ENCODE data around the gene PRKACG.

Gene PRKACG

DNA sequence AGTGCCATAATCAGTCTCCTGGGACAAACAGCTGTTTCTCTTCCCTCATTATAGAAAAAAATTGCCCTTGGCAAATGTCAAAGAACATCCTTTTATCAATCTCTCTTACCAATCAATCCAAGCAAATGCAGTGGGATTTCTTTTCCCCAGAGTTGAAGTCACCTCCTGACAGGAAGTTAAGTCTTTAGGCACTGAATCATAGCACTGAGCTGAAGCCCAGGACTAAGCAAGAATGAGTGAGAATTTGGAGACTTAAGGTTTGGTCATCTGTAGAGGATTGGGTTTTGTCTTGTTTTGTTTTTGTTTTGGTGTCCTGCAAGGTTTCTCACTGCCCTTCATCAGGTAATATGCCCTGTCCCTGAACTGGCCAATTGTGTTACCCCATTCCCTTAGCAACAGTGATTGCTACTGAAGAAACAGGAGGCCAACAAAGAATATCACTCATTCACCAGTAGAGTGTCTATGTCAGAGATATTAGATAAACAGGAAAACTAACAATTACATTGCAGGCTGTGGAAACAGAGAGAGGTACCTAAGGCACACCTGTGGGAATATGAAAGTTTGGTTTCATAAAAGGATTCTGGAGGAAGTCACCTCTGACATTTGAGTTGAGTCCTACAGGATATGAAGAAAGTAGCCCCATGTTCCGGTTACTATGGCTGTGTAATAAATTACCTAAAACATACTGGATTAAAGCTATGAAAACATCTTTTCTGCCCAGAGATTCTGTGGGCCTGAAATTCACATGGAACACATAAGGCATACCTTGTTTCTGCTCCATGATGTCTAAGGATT, 17.1 kb upstream of the PRKACG start:
- peaks cover 1% of the 10 kb centered on the region for H3K4me1 Mint-ChIP-seq
- peaks cover 5% of the 10 kb centered on the region for H3K9me3 Mint-ChIP-seq
- TF ChIP-seq, protein P1, sequence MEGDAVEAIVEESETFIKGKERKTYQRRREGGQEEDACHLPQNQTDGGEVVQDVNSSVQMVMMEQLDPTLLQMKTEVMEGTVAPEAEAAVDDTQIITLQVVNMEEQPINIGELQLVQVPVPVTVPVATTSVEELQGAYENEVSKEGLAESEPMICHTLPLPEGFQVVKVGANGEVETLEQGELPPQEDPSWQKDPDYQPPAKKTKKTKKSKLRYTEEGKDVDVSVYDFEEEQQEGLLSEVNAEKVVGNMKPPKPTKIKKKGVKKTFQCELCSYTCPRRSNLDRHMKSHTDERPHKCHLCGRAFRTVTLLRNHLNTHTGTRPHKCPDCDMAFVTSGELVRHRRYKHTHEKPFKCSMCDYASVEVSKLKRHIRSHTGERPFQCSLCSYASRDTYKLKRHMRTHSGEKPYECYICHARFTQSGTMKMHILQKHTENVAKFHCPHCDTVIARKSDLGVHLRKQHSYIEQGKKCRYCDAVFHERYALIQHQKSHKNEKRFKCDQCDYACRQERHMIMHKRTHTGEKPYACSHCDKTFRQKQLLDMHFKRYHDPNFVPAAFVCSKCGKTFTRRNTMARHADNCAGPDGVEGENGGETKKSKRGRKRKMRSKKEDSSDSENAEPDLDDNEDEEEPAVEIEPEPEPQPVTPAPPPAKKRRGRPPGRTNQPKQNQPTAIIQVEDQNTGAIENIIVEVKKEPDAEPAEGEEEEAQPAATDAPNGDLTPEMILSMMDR (IDR thresholded peaks at IDR 0.05; ENCODE audit: unreplicated experiment in 3 of 3) = no peak
- H3K27me3 Mint-ChIP-seq (ENCODE audit: low read depth) = peaks cover 4% of the 10 kb centered on the region
- H3K36me3 Mint-ChIP-seq (ENCODE audit: low read depth) = no peaks in the 10 kb centered on the region
- H3K4me3 Mint-ChIP-seq = no peak overlapping the region
- no peak overlapping the region for H3K27ac Mint-ChIP-seq

DNA sequence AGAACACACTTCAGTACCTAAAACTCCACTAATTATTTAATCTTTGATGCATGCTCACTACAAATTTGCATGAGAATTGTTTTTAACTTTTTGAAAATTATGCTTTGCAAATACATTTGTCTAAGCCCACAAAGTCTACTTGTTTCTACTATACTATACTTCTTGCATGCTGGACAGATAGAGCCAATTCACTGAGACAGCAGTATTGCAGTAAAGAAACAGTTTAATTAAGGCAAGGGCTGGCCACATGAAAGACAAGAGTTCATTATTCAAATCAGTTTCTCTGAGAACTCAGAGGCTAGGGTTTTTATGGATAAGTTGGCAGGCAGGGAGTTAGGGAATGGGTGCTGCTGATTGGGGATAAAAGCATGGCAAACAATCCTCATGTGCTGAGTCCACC, 15.6 kb upstream of the PRKACG start:
- TF ChIP-seq, protein P1 (IDR thresholded peaks at IDR 0.05; ENCODE audit: unreplicated experiment in 3 of 3) = no peak
- no peak overlapping the region for H3K4me3 Mint-ChIP-seq
- H3K27ac Mint-ChIP-seq = peak overlapping the region in 1 of 3 experiments; percentile 19
- no peaks in the 10 kb centered on the region for H3K4me1 Mint-ChIP-seq
- peaks cover 9% of the 10 kb centered on the region for H3K27me3 Mint-ChIP-seq (ENCODE audit: low read depth)
- H3K36me3 Mint-ChIP-seq (ENCODE audit: low read depth) = no peaks in the 10 kb centered on the region
- H3K9me3 Mint-ChIP-seq = peaks cover 5% of the 10 kb centered on the region

DNA sequence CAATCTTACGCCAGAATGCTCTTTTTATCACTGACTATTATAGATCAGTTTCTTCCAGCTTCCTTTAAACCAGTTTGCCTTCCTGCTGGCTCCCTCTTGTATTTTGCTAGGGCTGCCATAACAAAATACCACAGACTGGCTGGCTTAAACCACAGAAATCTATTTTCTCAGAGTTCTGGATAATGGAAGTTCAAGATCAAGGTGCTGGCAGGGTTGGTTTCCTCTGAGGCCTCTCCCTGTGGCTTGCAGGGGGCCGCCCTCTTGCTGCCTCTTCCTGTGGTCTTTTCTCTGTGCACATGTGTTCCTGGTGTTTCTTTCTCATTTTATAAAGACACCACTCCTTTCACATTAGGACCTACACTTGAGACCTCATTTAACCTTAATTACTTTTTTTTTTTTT, 14.8 kb upstream of the PRKACG start:
- no peaks in the 10 kb centered on the region for H3K4me1 Mint-ChIP-seq
- peaks cover 9% of the 10 kb centered on the region for H3K27me3 Mint-ChIP-seq (ENCODE audit: low read depth)
- H3K9me3 Mint-ChIP-seq = peaks cover 5% of the 10 kb centered on the region
- no peak overlapping the region for H3K27ac Mint-ChIP-seq
- no peaks in the 10 kb centered on the region for H3K36me3 Mint-ChIP-seq (ENCODE audit: low read depth)
- TF ChIP-seq, protein P1 (IDR thresholded peaks at IDR 0.05; ENCODE audit: unreplicated experiment in 3 of 3) = no peak
- H3K4me3 Mint-ChIP-seq = no peak overlapping the region

DNA sequence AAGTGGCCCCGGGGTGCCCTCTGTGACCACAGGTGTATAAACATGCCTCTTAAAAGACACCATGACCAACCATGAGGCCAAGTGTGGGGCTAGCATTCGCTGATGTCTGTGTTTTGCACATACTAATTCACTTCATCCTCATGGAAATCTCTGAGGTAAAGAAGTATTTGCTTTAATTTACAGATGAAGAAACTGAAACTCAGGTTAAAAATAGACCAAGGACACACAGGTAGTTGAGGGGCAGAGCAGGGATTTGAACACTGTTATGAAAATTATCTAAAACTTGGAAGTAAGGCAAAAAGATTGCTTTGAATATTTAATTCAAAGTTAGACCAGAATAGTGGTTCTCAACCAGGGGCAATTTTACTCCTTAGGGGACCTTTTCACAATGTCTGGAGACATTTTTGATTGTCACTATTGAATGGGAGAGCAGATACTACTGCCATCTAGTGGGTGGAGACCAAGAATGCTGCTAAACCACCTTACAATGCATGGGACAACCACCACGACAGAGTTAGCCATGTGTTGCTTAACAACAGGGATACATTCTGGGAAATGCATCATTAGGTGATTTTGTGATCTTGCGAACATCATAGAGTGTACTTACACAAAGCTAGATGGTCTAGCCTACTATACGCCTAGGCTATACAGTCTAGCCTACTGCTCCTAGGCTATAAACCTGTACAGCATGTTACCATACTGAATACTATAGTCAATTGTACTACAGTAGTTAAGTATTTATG, 13.6 kb upstream of the PRKACG start:
- Mint-ChIP-seq H3K4me3 (no peak overlapping the region), H3K27ac (no peak overlapping the region), H3K36me3 (ENCODE audit: low read depth) (no peaks in the 10 kb centered on the region), H3K27me3 (ENCODE audit: low read depth) (peaks cover 9% of the 10 kb centered on the region), H3K9me3 (peaks cover 5% of the 10 kb centered on the region), H3K4me1 (no peaks in the 10 kb centered on the region)
- TF ChIP-seq, protein P1 (IDR thresholded peaks at IDR 0.05; ENCODE audit: unreplicated experiment in 3 of 3) = peak; percentile 74 to 81 (median 75)

- TF ChIP-seq, protein P1 (IDR thresholded peaks at IDR 0.05; ENCODE audit: unreplicated experiment in 3 of 3) = no peak
- Mint-ChIP-seq H3K4me1 (no peaks in the 10 kb centered on the region), H3K36me3 (ENCODE audit: low read depth) (no peaks in the 10 kb centered on the region), H3K27ac (no peak overlapping the region), H3K4me3 (peak overlapping the region in 2 of 3 experiments; percentile 2 to 3), H3K9me3 (no peaks in the 10 kb centered on the region), H3K27me3 (ENCODE audit: low read depth) (peaks cover 8% of the 10 kb centered on the region)
Measured at GRCh38 chr9:69023650-69024049, 9.7 kb upstream of the PRKACG start.

All from nephron (organoid).